GM11168 (cell line): Measurements from ENCODE around the gene RER1.

Experiments
- in situ Hi-C: fragments of 300-500 bp; cut with MboI; formaldehyde crosslinking; loops from one replicate; pipeline ENCODE4 v1.12.0; 2022; ENCODE audit warnings: low sequenced_read_pairs; ENCODE audit not compliant: unreplicated experiment

The RER1 gene

DNA sequence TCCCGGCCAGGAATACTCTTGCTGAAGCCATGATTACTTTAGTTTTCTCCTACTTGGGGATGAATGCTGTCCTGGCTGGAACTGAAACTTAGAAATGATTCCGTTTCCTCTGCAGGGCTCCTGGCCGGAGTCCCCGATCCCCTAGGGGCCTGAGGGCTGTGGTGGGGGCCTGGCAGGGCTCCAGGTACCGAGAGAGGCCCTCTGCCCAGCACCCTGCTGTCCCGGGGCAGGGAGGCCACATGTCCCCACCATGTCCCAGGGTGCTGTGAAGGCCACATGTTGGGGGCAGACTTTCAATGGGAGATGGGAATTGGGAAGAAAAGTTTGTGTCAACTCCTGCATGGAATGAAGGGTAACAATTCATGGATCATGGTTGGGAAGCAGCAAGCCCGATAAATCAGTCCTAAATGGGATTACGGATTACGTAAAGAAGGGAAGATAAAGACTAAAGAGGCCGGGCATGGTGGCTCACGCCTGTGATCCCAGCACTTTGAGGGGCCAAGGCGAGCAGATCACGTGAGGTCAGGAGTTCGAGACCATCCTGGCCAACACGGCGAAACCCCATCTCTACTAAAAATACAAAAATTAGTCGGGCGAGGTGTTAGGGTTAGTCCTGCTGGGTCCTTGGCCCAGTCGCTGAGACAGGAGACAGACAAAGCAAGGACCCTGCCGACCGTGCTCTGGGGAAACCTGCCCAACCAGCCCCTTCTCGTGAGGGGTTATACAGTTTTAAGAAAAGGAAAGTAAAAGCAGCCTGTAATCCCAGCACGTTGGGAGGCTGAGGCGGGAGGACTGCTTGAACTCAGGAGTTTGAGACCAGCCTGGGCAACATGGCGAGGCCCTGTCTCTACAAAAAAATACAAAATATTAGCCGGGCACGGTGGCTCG is 37.8 kb upstream of the RER1 start:
- in situ Hi-C loops, result no loop called here

DNA sequence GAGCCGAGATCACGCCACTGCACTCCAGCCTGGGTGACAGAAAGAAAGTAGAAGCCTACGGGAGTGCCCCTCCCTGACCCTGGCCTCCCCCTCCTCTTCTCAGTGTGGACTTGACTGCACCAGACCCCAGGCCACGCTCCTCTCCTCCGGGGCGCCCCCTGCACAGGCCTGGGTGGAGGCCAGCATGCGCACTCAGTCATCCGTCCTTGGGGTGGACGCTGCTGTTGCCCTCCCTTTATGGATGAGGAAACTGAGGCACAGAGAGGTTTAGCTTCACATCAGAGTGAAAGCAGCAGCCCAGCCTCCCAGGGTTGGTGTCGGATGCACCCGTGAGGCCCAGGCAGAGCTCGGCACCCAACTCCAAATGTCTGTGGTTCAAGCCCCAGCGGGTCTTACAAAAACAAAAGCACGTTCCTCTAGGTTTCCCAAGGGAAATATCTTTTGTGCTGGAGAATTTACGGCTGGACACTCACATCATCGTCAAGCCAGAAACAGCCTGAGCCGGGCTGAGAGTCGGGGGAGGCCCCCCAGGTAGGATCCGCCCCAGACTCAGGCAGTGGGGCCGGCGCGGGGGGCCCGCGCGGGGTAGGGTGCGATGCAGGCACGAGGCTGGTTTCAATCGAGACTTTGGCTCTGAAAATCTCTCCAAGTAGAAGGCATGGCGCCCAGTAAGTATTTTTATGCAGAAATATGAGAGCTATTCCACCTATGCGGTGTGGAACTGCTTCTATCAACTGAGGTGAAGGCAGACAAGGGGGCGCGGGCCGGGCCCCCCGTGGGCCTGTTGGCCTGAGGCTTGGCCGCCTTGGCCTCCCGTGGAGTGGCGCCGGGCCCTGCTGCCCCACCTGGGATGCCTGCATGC is 36.9 kb upstream of the RER1 start:
- in situ Hi-C loops, result no loop called here

DNA sequence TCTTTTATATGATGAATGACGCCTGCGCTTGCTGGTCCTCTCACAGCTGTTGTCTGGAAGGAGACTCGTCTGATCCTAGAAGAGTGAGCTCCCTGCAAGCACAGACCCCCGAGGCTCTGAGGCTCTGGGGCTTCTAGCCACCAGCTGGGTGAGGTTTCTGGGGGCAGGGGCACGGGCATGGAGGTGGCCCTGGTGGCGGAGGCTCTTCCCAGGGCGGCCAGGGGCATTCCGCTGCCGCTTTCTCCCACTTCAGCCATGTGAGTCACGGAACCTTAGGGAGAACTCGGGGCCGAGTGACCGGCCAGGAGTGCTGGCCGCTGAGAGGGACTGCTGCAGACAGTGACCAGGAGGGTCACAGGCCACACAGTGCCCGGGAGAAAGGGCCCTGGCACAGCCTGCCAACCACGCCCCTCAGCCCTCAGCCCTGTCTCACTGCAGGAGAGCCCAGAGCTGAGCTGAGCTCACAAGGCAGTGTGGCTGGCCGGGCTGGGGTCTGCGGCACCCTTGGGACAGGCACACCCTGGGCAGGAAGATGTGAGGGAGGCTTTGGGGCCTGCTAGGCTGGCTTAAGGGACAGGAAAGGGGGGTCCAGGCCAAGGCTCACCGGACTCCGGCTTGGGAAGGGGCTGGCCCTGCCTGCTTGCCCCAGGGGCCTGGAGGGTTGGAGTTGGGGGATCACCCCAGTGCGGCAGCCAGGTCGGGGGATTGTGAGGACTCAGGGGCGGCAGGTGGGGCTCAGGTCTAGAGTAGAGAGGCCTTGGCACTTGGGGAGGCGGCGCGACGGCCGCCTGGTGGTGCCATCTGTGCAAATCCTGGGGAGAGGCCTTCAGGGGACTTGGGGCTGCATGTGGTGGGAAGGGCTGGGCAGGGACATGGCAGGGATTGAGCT is 36.0 kb upstream of the RER1 start:
- in situ Hi-C loops, result no loop called here

DNA sequence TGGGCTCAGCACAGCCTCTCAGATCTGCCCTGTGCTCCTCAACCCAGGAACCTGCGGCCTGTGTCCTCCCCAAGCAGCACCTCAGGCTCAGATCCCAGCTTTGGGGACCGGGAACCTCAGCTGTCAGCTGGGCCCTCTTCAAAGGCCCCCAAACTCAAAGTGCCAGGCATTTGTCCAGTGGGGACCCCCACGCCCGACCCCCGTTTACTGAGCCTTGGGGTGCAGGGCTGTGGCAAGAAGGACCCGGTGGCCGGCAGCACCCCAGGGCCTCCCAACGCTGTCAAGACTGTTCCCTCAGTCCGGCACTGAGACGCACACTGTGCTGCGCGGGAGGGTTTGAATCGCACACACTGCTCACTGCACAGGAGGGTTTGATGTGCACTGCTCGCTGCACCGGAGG is 35.2 kb upstream of the RER1 start:
- in situ Hi-C loops, result no loop called here

DNA sequence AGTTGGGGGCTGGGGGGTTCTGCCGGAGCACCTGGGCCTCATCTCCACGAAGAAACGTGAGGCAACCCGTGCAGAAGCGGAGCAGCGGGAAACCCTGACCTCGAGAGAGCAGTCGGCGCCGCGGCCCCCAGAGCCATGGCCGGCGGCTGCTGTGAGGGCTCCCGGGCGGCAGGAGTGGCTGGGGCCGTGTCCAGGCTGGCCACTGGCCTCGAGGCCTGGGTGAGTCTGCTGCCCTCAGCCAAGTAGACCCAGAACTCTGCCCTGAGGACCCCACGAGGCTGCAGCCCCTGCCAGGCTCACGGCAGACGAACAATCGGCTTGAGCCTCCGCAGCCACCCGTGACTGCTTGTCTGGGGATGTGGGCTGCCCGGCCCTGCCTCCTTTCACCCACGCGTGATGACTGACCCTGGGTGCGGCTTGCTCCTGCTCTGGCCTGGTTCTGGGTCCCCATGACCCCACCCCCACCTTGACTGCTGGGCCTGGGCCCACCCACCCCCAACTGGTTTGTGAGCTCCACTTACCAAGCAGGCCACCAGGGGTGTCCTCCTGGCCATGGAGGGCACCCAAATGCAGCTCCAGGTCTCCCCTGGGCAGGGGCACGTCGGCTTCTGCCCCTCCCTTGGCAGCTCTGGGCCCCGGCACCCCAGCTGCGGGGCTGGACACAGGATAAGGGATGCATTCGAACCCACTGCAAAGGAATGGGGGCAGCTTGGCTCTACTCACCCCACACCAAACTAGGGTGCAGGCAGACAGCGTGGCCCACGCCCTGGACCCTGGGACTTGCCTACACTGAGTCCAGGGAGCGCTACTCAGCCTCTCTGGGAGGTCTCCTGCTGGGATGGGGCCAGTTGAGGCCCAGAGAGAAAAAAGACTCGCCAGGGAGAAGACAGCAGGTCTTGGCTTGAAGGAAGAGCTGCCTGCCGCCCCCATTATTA is 34.5 kb upstream of the RER1 start:
- in situ Hi-C loops, result no loop called here

DNA sequence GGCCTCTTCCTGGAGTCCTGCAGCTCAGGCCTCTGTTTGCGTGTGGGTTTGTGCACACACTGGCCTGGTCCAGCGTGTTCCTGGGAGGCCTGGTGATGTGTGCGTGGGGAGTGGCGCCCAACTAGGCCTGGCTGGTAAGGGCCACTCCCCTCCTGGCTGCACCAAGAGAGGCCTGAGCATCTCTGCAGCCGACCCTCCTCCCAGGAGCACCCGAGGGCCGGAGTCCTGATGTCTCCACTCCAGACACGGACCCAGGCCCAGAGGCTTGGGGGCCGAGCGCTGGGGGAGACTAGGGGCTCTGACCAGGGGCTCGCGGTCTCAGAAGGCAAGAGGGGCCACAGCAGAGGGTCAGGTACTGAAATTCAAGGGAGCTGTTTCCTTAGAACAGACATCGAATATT is 33.6 kb upstream of the RER1 start:
- in situ Hi-C loops, result no loop called here

DNA sequence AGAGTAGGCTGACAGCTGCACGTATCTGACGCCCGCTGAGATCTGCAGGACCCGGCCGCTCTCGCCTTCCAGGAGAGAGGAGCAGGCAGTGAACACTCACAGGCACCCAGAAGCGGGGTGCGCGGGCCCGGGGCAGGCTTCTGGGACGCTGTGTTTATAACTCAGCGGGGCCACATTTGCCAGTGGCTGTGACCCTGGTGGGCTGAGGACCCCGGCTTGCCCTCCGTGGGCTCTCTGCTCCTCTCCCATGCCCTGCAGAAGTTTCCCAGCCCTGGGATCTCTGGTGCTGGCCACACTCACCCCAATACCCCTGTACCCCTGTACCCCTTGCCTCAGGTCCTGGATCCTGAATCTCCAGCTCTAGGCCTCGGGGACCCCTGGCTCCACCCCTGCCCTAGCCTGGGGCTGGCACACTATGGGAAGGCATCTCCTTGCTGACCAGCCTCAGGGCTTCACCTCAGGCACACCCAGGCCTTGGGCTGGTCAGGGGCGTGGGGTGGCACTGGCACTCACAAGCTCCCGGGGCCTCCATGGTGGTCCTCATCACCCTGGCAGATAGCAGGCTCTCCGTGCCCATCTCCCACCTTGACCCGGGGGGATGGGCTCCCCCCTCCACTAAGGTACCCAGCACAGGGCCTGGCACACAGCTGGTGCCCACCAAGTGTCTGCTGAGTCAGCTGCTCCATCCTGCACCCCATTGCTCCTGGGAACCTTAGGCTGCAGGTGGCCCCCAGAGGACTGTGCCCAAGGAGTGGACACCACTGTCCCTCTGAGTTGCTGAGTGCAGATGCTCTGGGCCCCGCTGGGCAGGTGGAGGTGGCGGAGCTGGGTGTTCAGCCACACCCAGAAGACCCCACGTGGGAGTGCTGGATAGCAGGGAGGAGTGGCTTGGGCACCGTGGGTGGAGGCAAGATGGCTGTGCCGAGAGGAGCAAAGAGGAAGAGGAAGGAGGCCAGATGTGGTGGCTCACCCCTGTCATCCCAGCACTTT is 32.7 kb upstream of the RER1 start:
- in situ Hi-C loops, result no loop called here

DNA sequence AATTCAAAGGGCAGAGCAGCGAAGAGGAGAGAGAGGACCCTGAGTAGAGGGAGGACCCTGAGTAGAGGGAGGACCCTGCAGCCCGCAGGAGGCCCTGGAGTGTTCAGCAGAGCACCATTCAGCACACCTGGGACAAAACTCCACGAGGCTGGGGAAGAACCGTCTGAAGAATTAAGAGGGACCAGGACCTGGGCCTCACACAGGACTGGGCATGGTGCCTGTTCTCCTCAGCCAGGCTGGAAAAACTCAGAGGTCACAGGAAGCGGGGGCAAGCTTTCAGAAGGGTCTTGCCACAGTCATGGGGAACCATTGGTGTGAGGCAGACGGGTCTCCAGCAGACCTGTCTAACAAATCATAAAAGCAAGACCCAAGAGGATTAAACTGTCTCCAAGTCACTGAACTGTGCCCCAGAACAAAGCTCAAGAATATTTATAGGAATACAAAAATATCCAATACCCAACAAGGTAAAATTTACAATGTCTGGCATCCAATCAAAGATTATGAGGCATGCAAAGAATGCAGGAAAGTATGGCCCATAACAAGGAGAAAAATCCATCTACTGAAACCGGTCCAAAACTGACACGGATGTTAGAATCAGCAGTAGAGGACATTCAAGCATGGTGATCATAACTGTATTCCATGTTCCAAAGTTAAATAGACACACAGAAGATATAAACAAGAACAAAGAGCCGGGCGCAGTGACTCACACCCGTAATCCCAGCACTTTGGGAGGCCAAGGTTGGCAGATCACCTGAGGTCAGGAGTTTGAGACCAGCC is 30.9 kb upstream of the RER1 start:
- in situ Hi-C loops, result no loop called here

DNA sequence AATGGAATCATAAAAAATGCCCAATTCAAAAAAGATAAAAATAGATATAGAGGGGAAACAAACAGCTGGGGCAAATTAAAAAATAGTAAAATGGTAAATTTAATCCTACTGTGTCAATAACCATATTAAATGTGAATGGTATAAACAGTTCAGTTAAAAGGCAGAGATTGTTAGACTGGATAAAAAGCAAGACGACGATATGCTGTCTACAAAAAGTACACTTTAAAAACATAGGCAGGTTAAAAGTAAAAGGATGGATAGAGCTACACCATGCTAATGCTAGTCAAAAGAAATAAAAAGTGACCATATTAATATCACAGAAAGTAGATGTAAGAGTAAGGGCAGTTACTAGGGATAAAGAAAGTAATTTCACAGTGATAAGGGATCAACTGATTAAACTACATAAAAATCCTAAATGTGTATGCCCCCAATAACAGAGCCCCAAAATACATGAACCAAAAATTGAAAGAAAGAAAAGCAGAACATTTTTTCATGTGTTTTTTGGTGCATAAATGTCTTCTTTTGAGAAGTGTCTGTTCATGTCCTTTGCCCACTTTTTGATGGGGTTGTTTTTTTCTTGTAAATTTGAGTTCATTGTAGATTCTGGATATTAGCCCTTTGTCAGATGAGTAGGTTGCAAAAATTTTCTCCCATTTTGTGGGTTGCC is 27.7 kb upstream of the RER1 start:
- in situ Hi-C loops, result no loop called here

DNA sequence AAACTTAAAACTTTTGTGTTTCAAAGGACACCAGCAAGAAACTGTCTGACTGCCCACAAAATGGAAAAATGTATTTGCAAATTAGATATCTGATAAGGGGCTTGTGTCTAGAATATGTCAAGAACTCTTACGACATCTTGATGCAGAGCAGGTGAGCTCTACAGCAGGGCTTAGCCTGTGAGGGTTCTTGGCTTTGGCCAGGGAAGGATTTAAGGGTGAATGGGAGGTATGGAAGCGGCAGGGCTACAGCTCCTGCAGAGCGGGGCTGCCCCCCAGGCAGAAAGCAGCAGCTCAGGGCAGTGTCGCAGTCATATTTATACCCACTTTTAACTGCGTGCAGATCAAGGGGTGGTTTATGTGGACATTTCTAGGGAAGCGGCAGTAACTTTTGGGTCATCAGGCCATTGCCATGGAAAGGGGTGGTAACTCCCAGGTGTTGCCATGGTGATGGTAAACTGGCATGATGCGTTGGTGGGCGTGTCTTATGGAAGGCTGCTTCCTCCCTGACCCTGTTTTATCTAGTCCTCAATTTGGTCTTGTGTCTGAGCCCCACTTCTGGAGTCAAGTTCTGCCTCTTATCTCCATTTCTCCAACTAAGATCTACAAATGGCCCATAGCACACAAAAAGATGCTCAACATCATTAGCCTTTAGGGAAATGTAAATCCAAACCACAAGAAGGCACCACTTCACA is 23.4 kb upstream of the RER1 start:
- in situ Hi-C loops, result no loop called here

DNA sequence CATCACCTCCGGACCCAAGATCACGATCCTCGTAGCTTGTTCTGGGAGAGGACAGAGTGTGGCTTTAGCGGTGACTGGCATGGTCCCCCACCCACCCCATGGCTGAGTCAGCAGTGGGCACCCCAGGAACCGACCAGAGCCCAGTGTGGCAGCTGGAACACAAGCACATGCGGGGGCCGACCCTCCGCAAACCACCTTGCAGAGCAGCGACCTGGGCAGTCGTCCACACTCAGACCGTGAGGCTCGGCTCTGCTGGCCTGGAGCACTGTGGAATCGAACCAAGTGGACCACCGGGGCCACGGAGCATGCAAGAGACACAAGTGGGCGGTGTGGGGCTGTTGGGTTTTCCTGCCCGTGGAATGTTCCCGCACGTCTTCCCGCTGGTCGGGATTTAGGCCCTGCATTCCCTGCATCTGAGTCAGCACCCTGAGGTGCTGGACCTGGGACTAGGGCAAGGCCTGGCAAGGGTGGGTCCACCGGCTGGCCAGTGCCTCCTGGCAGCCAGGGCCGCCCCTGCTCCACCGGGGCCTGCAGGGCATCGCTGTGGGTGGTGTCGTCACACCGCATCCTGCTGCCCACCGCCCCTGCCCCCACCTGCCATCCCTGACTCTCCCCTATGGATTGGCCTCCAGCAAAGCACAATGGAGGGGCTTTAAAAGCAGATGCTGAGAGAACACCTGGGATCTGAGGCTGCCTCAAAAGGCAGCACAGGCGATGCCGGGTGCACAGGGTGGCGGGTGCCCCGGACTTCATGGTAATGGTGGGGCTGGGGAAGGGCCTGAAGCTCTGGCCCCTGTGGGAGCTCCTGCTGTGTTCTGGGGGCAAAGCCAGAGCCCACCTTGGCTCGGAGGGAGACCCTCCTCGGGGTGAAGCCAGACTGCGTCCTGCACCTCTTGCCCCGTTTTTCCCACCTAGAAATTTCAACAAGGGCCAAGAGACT is 18.8 kb upstream of the RER1 start:
- in situ Hi-C loops, result loop anchor here (10.0 kb wide), 1 partner anchor 178 kb away; the partner anchor contains the start of gene FAAP20

DNA sequence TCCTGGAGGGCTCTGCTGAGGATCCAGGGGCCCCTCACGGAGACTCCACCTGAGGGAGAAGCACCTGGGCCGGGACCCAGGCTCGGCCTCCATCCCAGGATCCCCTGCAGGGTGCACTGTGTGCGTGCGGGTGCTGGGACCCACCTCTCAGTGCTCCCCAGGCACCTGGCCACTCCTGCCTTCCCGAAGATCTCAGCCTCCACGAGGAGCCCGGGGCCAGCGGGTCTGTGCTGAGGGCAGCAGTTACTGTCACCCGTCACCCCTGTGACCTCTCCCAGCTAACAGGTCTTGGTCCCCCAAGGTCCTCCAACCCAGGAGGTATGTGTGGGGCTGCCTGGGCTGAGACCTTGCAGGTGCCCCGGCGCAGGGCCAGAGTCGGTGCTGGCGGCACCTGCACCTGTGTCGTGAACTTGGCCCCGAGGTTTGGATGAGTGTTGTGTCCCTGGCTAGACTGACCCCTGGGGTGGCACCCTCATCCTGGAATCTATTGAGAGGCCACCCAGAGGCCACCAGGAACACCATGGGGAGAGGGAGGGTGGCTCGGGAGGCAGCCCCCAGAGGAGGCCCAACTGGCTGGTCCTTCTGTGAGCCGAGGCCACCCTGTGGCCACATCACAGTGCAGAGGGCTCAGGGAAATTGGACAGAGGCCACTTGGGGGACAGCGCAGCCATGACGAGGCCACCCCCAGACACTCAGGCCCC is 17.9 kb upstream of the RER1 start:
- in situ Hi-C loops, result loop anchor here (10.0 kb wide), 1 partner anchor 179 kb away; the partner anchor contains the start of gene FAAP20

DNA sequence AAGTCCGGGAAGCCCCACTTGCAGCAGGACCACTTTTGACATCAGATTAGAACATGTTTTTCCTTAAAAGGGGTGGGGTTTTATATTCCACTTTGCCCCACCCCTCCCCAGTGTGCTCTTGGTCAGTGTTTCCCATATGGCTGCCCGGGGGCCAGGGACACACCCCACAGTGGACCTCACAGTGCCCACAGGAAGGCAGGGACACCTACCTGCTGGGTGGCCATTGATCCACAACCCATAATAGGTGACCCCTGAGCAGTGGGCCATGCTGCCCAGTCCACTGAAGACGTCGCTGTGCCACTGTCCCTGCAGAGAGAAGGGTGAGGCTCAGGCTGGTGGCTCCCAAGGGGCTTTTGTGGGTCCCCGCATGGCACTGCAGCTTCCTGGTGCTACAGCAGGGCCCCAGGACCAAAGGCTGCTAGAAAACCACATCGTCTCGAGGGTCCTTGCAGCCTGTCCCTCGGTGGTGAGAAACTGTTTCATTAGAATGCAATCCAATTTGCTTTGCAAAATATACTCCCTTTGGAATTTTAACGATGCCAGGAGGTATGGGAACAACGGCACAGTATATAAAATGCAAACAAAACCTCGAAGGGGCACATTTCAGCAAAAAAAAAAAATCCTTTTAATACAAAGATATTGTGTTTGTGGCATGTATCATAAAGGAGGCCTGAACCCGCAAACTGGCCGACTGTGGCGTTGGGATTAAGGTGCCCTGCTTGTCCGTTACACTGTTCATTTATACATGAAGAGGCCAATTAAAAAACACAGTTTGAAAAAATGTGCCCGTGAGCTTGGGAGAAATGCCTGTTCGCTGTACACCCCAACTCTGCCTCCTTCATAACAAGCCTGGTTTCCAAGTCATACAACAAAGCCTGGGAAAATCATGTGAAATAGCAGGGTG is 17.1 kb upstream of the RER1 start:
- in situ Hi-C loops, result loop anchor here (10.0 kb wide), 1 partner anchor 180 kb away; the partner anchor contains the start of gene FAAP20
